ENCODE data around the gene APBA3.

Gene APBA3

DNA sequence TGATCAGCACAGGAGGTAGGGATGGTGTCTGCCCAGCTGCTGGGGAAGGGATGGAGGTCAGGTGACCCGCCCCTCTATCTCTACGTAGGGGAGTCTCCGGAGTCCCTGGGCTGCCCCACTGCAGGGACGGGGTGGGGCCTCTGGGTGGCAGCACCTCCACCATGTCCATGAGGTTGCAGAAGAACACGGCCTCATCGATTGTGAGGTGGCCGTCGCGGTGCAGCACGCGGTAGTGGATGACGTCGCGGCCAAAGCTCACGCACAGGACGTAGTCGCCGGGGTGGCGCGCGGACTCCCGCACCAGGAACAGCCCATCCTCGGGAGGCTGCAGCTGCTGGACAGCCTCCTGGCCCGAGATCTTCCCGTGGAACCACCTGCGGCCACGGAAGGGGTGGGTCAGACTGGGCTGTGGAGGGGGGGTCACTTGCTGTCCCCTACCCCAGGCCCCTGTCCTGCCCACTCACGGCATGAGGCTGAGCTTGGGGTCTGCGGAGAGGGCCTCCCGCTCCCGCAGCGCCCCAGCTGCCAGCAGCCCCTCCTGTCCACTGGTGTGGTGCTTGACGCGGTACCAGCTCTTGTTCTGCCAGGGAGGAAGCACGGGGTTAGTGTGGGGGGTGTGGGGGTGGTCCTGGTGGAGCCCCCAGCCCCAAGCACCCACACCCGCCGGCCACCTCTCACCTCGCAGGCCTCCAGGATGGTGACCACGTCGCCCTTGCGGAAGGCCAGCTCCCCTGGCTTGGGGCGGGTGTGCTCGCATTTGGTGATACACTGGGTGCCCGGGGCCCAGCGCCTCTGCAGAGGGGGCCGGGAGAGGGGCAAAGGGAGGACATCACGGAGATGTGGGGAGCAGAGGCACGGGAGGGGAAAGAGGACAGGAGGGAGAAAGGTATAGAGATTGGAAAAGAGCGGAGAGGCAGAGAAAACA, 22.4 kb upstream of the APBA3 start:
- Histone ChIP-seq H3K4me3 (ENCODE audit: low read depth, low read length) (no peak overlapping the region), H3K4me2 (ENCODE audit: low read length) (no peak overlapping the region), H3K9ac (no peak overlapping the region), H3K27me3 (ENCODE audit: control insufficient read depth, insufficient read depth, low read length) (no peaks in the 10 kb centered on the region), H3K9me3 (ENCODE audit: control insufficient read depth, low read length) (no peaks in the 10 kb centered on the region), H3K79me2 (no peaks in the 10 kb centered on the region), H3K36me3 (ENCODE audit: control insufficient read depth, insufficient read depth, low read length) (no peaks in the 10 kb centered on the region), H3K27ac (no peak overlapping the region), H3K4me1 (no peaks in the 10 kb centered on the region), H2AFZ (no peak overlapping the region)
- TF ChIP-seq, protein P1, sequence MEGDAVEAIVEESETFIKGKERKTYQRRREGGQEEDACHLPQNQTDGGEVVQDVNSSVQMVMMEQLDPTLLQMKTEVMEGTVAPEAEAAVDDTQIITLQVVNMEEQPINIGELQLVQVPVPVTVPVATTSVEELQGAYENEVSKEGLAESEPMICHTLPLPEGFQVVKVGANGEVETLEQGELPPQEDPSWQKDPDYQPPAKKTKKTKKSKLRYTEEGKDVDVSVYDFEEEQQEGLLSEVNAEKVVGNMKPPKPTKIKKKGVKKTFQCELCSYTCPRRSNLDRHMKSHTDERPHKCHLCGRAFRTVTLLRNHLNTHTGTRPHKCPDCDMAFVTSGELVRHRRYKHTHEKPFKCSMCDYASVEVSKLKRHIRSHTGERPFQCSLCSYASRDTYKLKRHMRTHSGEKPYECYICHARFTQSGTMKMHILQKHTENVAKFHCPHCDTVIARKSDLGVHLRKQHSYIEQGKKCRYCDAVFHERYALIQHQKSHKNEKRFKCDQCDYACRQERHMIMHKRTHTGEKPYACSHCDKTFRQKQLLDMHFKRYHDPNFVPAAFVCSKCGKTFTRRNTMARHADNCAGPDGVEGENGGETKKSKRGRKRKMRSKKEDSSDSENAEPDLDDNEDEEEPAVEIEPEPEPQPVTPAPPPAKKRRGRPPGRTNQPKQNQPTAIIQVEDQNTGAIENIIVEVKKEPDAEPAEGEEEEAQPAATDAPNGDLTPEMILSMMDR (IDR thresholded peaks at IDR 0.05) = no peak

DNA sequence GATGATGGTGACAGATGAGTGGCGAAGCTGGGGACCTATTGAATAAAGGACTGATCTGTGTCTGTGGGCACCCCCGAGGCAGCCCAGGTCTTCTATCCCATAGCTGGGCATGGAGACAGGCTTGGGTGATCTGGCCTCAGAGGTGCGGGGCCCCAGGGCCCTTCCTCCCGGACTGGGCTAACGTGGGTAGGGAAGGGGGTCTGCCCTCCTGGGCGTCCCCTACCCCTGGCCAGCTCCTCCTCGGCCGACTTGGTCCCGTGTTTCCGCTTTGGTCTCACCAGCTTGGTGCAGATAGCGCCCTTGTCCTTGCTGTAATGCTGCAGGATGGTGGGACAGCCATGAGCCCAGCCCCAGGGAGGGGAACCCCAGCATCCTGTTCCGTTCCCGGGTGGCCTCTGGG, 21.4 kb upstream of the APBA3 start:
- no peaks in the 10 kb centered on the region for H3K79me2 ChIP-seq
- no peak overlapping the region for H3K9ac ChIP-seq
- no peak overlapping the region for H3K4me3 ChIP-seq (ENCODE audit: low read depth, low read length)
- H3K27me3 ChIP-seq (ENCODE audit: control insufficient read depth, insufficient read depth, low read length) = no peaks in the 10 kb centered on the region
- H3K4me1 ChIP-seq = no peaks in the 10 kb centered on the region
- no peaks in the 10 kb centered on the region for H3K9me3 ChIP-seq (ENCODE audit: control insufficient read depth, low read length)
- no peak overlapping the region for H3K4me2 ChIP-seq (ENCODE audit: low read length)
- TF ChIP-seq, protein P1 (IDR thresholded peaks at IDR 0.05) = no peak
- no peaks in the 10 kb centered on the region for H3K36me3 ChIP-seq (ENCODE audit: control insufficient read depth, insufficient read depth, low read length)
- no peak overlapping the region for H3K27ac ChIP-seq
- H2AFZ ChIP-seq = no peak overlapping the region

DNA sequence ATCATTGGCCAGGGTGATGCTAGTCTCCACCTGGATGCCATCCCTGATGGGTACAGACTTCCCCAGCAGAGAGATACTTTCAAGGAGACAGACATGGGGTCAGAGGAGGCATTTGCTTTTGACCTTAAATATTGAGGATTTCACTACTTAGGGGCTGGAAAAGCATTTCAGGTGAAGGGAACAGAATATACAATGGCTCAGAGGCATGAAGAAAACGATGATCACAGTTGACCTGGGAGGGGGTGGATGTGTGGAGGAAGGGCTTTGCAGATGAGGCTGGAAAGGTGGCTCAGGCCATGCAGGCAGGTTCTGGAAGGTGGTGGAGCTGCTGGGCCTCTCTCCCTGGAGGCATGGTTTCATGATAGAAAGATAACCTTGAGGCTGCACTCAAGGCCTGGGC, 20.8 kb upstream of the APBA3 start:
- H3K4me2 ChIP-seq (ENCODE audit: low read length) = no peak overlapping the region
- no peak overlapping the region for H3K9ac ChIP-seq
- H2AFZ ChIP-seq = no peak overlapping the region
- no peaks in the 10 kb centered on the region for H3K27me3 ChIP-seq (ENCODE audit: control insufficient read depth, insufficient read depth, low read length)
- H3K36me3 ChIP-seq (ENCODE audit: control insufficient read depth, insufficient read depth, low read length) = no peaks in the 10 kb centered on the region
- H3K79me2 ChIP-seq = no peaks in the 10 kb centered on the region
- H3K4me3 ChIP-seq (ENCODE audit: low read depth, low read length) = no peak overlapping the region
- no peaks in the 10 kb centered on the region for H3K4me1 ChIP-seq
- no peak overlapping the region for H3K27ac ChIP-seq
- TF ChIP-seq, protein P1 (IDR thresholded peaks at IDR 0.05) = no peak
- H3K9me3 ChIP-seq (ENCODE audit: control insufficient read depth, low read length) = no peaks in the 10 kb centered on the region

DNA sequence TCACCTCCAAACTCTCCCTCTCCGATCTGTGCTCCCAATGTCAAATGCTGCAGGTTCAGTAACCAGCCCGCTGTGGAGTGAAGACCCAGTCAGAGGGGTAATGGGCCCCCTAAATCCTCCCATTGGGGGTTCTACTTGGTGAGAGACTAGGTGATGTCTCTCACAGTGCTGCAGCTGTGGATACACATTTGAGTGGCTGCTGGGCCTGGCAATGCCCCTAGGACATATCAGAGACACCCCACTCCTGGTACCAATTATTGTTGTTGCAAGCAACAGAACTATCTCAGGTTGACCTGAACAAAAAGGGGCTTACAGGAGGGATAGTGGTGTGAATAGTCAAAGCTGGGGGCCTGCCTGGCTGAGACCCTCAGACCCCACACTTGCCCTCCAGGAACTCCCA, 20.1 kb upstream of the APBA3 start:
- H3K79me2 ChIP-seq = no peaks in the 10 kb centered on the region
- no peak overlapping the region for H3K27ac ChIP-seq
- H2AFZ ChIP-seq = no peak overlapping the region
- H3K4me3 ChIP-seq (ENCODE audit: low read depth, low read length) = no peak overlapping the region
- H3K27me3 ChIP-seq (ENCODE audit: control insufficient read depth, insufficient read depth, low read length) = no peaks in the 10 kb centered on the region
- H3K4me2 ChIP-seq (ENCODE audit: low read length) = no peak overlapping the region
- H3K4me1 ChIP-seq = no peaks in the 10 kb centered on the region
- TF ChIP-seq, protein P1 (IDR thresholded peaks at IDR 0.05) = no peak
- H3K36me3 ChIP-seq (ENCODE audit: control insufficient read depth, insufficient read depth, low read length) = no peaks in the 10 kb centered on the region
- no peak overlapping the region for H3K9ac ChIP-seq
- no peaks in the 10 kb centered on the region for H3K9me3 ChIP-seq (ENCODE audit: control insufficient read depth, low read length)
